Measurements from ENCODE around the gene MTHFSD.

MTHFSD gene

GRCh38 chr16:86502856-86503748 lies 51.9 kb downstream of the MTHFSD start:
- no peak for DNase-seq (ENCODE audit: low read depth)

GRCh38 chr16:86501989-86502855 lies 52.8 kb downstream of the MTHFSD start:
- no peak for DNase-seq (ENCODE audit: low read depth)

- no peak for DNase-seq (ENCODE audit: low read depth)
Observed at GRCh38 chr16:86500708-86501510, 54.1 kb downstream of the MTHFSD start.

GRCh38 chr16:86499889-86500707 lies 54.9 kb downstream of the MTHFSD start:
- no peak for DNase-seq (ENCODE audit: low read depth)

GRCh38 chr16:86499440-86499786 lies 55.6 kb downstream of the MTHFSD start:
- no peak for DNase-seq (ENCODE audit: low read depth)

- DNase-seq (ENCODE audit: low read depth): no peak
Observed at GRCh38 chr16:86498671-86499439, 56.2 kb downstream of the MTHFSD start.

- no peak for DNase-seq (ENCODE audit: low read depth)
Observed at GRCh38 chr16:86498155-86498670, 56.8 kb downstream of the MTHFSD start.

- DNase-seq (ENCODE audit: low read depth): no peak
Observed at GRCh38 chr16:86497551-86498021, 57.4 kb downstream of the MTHFSD start.

- DNase-seq (ENCODE audit: low read depth): no peak
Observed at GRCh38 chr16:86496929-86497461, 58.0 kb downstream of the MTHFSD start.

GRCh38 chr16:86496262-86496928 lies 58.6 kb downstream of the MTHFSD start:
- DNase-seq (ENCODE audit: low read depth): no peak

GRCh38 chr16:86495756-86496261 lies 59.2 kb downstream of the MTHFSD start:
- DNase-seq (ENCODE audit: low read depth): no peak

- no peak for DNase-seq (ENCODE audit: low read depth)
Observed at GRCh38 chr16:86495357-86495701, 59.7 kb downstream of the MTHFSD start.

GRCh38 chr16:86494565-86495356 lies 60.3 kb downstream of the MTHFSD start:
- no peak for DNase-seq (ENCODE audit: low read depth)

- no peak for DNase-seq (ENCODE audit: low read depth)
Observed at GRCh38 chr16:86494039-86494564, 60.9 kb downstream of the MTHFSD start.

- DNase-seq (ENCODE audit: low read depth): no peak
Observed at GRCh38 chr16:86492961-86493629, 61.9 kb downstream of the MTHFSD start.

- no peak for DNase-seq (ENCODE audit: low read depth)
Observed at GRCh38 chr16:86492267-86492960, 62.6 kb downstream of the MTHFSD start.

GRCh38 chr16:86491640-86492023 lies 63.4 kb downstream of the MTHFSD start:
- no peak for DNase-seq (ENCODE audit: low read depth)

Data from amniotic epithelial cell (primary cell).